Measurements from ENCODE around the gene CACNA1C. TPM values are rescaled to one million over a fixed set of nuclear protein-coding genes. Genes with fewer than 3 reads are reported as not detected.
A peak's percentile ranks its signal among the peaks of the same experiment; 100 is the strongest.
"Not testable (repeated sequence)": the region's sequence is repeated elsewhere in the genome, so short reads cannot be mapped to it uniquely, and the experiment has no call there.

Gene CACNA1C
- total RNA-seq, 2 donors from 2014 or later, result 0.86 to 6.3 TPM

DNA sequence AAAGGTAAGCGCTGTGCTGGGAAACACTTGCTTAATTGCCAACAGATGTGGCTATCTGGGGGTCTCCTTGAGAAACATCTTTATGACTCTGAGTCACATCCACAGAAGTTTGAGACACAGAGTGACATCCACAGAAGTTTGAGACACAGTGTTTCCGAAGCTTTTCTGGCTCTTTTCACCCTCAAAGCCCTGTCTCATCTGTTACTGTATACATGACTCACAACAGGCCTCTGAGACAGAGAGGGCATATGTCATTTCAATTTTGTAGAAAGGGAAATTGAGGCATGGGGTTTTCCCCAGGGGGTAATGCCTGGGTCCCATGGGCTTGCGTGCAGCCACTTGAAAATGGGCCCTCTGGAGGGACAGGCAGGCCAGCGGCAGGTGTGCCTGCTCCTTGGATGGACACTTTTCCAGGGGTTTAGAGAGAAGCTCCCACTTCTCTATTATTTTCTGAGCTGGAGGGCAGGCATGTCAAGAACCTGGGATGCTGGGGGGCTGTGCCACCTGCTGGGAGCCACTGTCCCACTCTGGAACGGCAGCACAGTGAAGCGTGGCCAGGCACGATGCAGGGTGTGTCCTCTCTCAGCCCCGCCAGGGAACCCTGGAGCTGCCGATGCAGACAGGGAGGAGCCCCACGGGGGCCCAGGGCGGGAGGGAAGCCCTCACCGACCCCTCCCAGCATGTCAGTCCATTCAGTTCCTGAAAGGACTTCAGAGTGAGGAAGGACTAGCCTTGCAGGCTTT lies 630.7 kb downstream of the CACNA1C start:
- no peak overlapping the region for H3K4me3 ChIP-seq (ENCODE audit: low read length)
- no peak for DNase-seq
- no peaks in the 10 kb centered on the region for H3K27me3 Mint-ChIP-seq (ENCODE audit: insufficient read depth)
- H3K36me3 ChIP-seq (ENCODE audit: control insufficient read depth, insufficient read depth, low read length), result no peaks in the 10 kb centered on the region
- TF ChIP-seq CTCF (conservative IDR thresholded peaks at IDR 0.05), result no peak
- H3K27ac ChIP-seq (ENCODE audit: low read depth, low read length), result no peak overlapping the region
- H3K36me3 Mint-ChIP-seq (ENCODE audit: low read depth), result no peaks in the 10 kb centered on the region
- no peak overlapping the region for H3K9ac ChIP-seq (ENCODE audit: extremely low read depth, low read length, poor library complexity, severe bottlenecking)
- H3K9me3 Mint-ChIP-seq, result peaks cover 2% of the 10 kb centered on the region
- no peaks in the 10 kb centered on the region for H3K9me3 ChIP-seq (ENCODE audit: control insufficient read depth, low read length)
- H3K27ac Mint-ChIP-seq, result no peak overlapping the region
- H3K4me1 Mint-ChIP-seq, result no peaks in the 10 kb centered on the region
- WGBS, 2 experiments (ENCODE audit: insufficient coverage in 1 of 2, insufficient read length in 1 of 2), result 69 to 73% methylated on average over 5 to 12 of the region's 12 CpGs
- no peaks in the 10 kb centered on the region for H3K4me1 ChIP-seq (ENCODE audit: control insufficient read depth, insufficient read depth, low read length)
- H3K27me3 ChIP-seq (ENCODE audit: control insufficient read depth, insufficient read depth, low read length, poor library complexity, severe bottlenecking), result no peaks in the 10 kb centered on the region
- H3K4me3 Mint-ChIP-seq, result no peak overlapping the region

GRCh38 chr12:2684026-2684325 lies 631.2 kb downstream of the CACNA1C start:
- not testable (repeated sequence) for H3K36me3 ChIP-seq (ENCODE audit: control insufficient read depth, insufficient read depth, low read length); H3K9me3 Mint-ChIP-seq; H3K4me1 Mint-ChIP-seq; H3K27ac Mint-ChIP-seq; H3K4me3 Mint-ChIP-seq; H3K9me3 ChIP-seq (ENCODE audit: control insufficient read depth, low read length); H3K27me3 ChIP-seq (ENCODE audit: control insufficient read depth, insufficient read depth, low read length, poor library complexity, severe bottlenecking); H3K36me3 Mint-ChIP-seq (ENCODE audit: low read depth); H3K4me1 ChIP-seq (ENCODE audit: control insufficient read depth, insufficient read depth, low read length); H3K27ac ChIP-seq (ENCODE audit: low read depth, low read length); H3K27me3 Mint-ChIP-seq (ENCODE audit: insufficient read depth); H3K9ac ChIP-seq (ENCODE audit: extremely low read depth, low read length, poor library complexity, severe bottlenecking); H3K4me3 ChIP-seq (ENCODE audit: low read length)
- WGBS, 2 experiments (ENCODE audit: insufficient coverage in 1 of 2, insufficient read length in 1 of 2), result 73 to 82% methylated on average over 2 to 6 of the region's 6 CpGs
- peak; percentile 69 for DNase-seq

GRCh38 chr12:2685620-2686279 lies 633.0 kb downstream of the CACNA1C start:
- not testable (repeated sequence) for H3K27ac ChIP-seq (ENCODE audit: low read depth, low read length); H3K4me3 Mint-ChIP-seq; H3K36me3 ChIP-seq (ENCODE audit: control insufficient read depth, insufficient read depth, low read length); H3K4me3 ChIP-seq (ENCODE audit: low read length); H3K36me3 Mint-ChIP-seq (ENCODE audit: low read depth); H3K4me1 Mint-ChIP-seq; H3K4me1 ChIP-seq (ENCODE audit: control insufficient read depth, insufficient read depth, low read length); H3K27ac Mint-ChIP-seq; H3K9me3 Mint-ChIP-seq; H3K9me3 ChIP-seq (ENCODE audit: control insufficient read depth, low read length); H3K9ac ChIP-seq (ENCODE audit: extremely low read depth, low read length, poor library complexity, severe bottlenecking)
- DNase-seq, result peak; percentile 44
- 85 to 92% methylated on average over 17 to 20 of the region's 20 CpGs for WGBS, 2 experiments (ENCODE audit: insufficient coverage in 1 of 2, insufficient read length in 1 of 2)
- H3K27me3 Mint-ChIP-seq (ENCODE audit: insufficient read depth), result peaks cover 14% of the 10 kb centered on the region
- H3K27me3 ChIP-seq (ENCODE audit: control insufficient read depth, insufficient read depth, low read length, poor library complexity, severe bottlenecking), result peaks cover 12% of the 10 kb centered on the region

DNA sequence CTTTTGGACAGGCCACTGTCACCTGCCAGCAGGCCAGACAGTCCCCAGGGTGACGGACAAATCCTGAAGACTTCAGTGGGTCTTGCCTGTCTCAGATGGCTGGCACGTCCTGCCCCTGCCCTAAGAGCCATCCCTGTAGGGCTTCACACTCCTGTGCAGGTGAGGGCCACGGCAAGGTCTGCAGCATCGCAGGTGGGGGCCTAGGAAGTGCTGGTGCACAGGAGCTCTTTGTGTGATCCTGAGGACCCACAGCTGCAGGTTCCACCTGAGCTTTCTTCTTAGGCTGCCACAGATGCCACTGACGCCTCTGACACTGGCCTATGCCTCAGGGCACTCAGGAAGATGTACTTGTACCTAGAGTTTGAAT lies 633.5 kb downstream of the CACNA1C start:
- Histone ChIP-seq H3K4me1 (ENCODE audit: control insufficient read depth, insufficient read depth, low read length) (no peaks in the 10 kb centered on the region), H3K9me3 (ENCODE audit: control insufficient read depth, low read length) (no peaks in the 10 kb centered on the region), H3K9ac (ENCODE audit: extremely low read depth, low read length, poor library complexity, severe bottlenecking) (no peak overlapping the region), H3K36me3 (ENCODE audit: control insufficient read depth, insufficient read depth, low read length) (no peaks in the 10 kb centered on the region), H3K27ac (ENCODE audit: low read depth, low read length) (no peak overlapping the region), H3K4me3 (ENCODE audit: low read length) (no peak overlapping the region), H3K27me3 (ENCODE audit: control insufficient read depth, insufficient read depth, low read length, poor library complexity, severe bottlenecking) (peaks cover 12% of the 10 kb centered on the region)
- Mint-ChIP-seq H3K9me3 (peaks cover 2% of the 10 kb centered on the region), H3K4me3 (no peak overlapping the region), H3K36me3 (ENCODE audit: low read depth) (no peaks in the 10 kb centered on the region), H3K27ac (no peak overlapping the region), H3K4me1 (peaks cover 4% of the 10 kb centered on the region), H3K27me3 (ENCODE audit: insufficient read depth) (peaks cover 15% of the 10 kb centered on the region)
- 90 to 100% methylated on average over 2 to 5 of the region's 5 CpGs for WGBS, 2 experiments (ENCODE audit: insufficient coverage in 1 of 2, insufficient read length in 1 of 2)
- DNase-seq, result peak; percentile 46
- no peak for TF ChIP-seq CTCF (conservative IDR thresholded peaks at IDR 0.05)

Data from endodermal cell (in vitro differentiated cells).